GM20000 (cell line): ENCODE data around the gene PARP3.

ENCODE experiments used
- DNase-seq: peaks from one replicate; pipeline ENCODE4 v3.0.0; 2012; ENCODE audit warnings: low spot score
- TF ChIP-seq, protein P1 (sequence below): IDR thresholded peaks from 2 replicates; pipeline ENCODE4 v1.5.1; 2012; ENCODE audit warnings: mild to moderate bottlenecking, control low read depth; ENCODE audit errors: extremely low read depth, missing control alignments

The PARP3 gene

DNA sequence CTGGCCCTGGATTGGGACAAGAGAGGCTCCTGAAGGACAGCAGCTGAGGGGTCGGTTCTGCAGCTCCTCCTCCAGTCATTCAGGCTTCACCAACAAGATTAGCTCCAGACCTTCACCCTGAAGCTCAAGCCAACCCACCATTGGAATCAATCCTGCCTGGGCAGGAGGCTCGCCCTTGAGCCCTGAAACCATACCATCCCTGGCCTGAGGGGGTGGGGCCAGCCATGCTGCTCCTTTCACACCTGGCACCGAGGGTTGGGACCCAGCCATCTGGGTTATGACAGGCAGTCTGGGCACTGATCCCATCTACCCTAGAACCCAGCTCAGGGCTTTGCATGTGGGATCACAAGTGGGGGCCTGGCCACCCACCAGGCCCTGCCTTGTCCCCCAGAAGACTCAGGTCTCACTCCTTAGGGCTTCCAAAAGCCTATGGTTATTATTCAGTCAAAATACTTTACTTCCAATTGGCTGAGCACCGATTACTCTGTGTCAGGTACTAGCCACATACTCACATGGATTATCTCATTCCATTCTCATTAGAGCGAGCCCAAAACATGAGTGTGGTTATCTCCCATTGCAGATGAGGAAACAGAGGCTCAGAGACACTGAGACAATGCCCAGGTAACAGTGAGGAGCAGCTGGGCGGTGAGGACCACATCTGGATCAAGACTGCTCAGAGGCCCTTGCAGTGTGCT, 28.6 kb downstream of the PARP3 start:
- no peak for DNase-seq
- TF ChIP-seq, protein P1, sequence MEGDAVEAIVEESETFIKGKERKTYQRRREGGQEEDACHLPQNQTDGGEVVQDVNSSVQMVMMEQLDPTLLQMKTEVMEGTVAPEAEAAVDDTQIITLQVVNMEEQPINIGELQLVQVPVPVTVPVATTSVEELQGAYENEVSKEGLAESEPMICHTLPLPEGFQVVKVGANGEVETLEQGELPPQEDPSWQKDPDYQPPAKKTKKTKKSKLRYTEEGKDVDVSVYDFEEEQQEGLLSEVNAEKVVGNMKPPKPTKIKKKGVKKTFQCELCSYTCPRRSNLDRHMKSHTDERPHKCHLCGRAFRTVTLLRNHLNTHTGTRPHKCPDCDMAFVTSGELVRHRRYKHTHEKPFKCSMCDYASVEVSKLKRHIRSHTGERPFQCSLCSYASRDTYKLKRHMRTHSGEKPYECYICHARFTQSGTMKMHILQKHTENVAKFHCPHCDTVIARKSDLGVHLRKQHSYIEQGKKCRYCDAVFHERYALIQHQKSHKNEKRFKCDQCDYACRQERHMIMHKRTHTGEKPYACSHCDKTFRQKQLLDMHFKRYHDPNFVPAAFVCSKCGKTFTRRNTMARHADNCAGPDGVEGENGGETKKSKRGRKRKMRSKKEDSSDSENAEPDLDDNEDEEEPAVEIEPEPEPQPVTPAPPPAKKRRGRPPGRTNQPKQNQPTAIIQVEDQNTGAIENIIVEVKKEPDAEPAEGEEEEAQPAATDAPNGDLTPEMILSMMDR: no peak

DNA sequence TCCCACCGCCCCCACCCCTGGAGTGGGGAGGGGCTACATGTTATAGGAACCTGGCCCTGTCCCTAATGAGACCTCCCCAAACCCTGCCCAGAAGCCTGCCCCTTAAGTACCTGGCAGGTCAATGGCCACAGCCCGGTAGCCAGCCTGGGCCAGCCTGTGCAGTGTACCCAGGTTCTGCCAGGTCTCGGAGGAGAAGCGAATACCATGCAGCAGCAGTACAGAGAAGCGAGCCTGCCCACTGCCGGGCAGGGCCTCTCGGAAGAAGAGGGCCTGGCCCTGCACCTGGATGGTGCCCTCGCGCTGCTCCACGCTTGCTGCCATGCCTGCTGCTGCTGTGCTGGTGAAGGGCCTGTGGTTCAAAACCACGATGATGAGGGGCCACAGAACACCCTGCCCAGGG, 29.2 kb downstream of the PARP3 start:
- DNase-seq: no peak
- TF ChIP-seq, protein P1: no peak

DNA sequence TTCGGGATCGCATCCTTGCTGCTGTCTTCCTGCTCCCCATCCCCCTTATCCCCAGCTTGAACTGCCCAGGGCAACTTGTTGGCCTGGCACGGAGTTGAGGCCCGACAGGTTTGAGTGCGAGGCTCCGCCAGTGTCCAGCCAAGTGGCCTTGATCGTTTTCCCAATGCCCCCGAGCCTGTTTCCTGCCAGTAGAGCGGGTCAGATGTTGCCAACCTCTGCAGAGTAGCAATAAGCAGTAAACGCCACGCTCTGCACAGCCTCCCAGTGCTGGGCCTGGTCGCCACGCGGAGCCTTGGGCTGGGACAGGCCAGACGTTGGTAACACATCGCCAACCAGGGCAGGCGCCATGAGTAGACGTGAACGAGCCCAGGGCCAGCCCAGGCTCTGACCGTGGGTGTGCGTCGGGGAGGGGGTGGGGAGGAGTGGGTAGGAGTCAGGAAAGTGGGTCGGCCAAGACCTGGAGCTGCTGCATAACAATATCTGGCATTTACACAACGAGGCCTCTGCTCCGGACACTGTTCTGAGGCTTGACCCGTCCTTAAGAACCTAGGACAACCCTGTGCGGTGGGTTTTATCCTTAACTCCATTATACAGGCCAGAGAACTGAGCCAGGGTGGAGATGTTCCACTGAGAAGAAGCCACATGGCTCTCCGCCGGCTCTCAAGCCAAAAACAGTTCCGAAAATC, 32.3 kb downstream of the PARP3 start:
- TF ChIP-seq, protein P1: no peak
- DNase-seq: no peak

DNA sequence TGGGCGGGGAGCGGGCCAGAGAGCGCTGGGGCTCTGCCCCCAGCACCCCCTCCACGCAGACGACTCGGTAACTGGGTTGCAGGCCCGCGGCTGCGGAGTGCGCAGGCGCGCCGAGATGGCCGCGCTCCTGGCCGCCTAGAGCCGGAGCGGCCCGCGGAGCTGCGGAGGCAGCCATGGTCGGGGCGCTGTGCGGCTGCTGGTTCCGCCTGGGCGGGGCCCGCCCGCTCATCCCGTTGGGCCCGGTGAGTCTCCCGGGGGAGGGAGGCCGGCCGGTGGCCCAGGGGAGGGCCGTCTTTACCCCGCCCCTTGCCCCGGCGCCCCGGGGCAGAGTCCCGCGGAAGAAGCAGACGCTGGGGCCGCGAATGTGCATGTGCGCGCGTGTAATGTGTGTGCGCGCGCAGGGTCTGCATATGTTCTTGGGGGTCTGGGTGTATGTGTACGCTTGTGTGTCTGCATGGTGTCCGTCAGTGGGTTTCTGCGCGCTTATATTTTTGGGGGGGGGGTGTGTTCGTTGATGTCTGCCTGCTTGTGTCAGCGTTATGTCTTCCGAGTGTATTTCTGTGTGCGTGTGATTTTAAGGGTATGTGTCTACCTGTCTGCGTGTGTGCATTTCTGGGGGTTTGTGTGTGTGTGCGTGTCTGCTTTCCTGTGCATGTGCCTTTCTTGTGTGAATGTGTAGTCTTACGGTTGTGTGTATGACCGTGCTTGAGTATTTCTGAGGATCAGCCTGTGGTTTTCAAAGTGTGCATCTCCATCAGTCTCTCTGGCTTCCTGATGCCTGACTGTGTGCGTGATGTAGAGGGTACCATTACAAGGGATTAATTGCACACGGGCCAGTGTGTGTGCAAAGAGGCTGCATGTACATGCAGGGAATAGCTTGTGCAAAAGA, 33.0 kb downstream of the PARP3 start, which contains the start of gene ABHD14A:
Gene ABHD14A, plus strand, starts transcription at position 102 of the 889 bp plus-strand sequence. Its CDS starts 72 bp downstream, at position 174.
- peak; percentile 94 for DNase-seq
- TF ChIP-seq, protein P1: no peak

- TF ChIP-seq, protein P1: no peak
- no peak for DNase-seq
Measured at GRCh38 chr3:51975852-51976549, 33.8 kb downstream of the PARP3 start.

DNA sequence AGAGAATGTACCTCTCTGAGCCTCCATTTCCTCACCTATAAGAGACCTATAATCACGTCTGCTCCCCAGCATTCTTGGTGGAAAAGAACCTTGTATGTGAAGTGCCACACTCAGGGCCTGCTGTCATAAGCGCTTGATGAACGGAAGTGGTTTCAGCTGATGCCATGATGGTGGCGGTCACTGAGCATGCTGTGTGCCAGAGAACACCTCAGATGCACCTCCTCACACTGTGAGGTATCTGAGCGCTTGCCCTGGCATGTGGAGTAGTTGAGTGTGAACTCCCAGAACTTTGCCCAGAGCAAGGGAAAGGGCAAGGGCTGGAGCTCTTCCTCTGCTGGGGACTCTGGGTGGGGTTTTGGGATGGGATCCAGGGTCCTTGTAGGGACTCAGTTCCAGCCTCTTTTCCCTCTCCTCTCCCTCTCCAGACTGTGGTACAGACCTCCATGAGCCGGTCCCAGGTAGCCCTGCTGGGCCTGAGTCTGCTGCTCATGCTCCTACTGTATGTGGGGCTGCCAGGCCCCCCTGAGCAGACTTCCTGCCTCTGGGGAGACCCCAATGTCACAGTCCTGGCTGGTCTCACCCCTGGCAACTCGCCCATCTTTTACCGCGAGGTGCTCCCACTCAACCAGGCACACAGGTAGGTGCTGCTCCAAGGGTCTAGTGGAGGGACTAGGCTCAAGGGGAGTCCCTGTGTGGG, 35.4 kb downstream of the PARP3 start:
- no peak for DNase-seq
- TF ChIP-seq, protein P1: no peak
